GM18873 (cell line): ENCODE data around the gene ERVFRD-1.

Experiments used
- ATAC-seq: cut with Tn5 transposase; IDR thresholded peaks from one replicate; pipeline ENCODE4 v1.9.1; 2021; ENCODE audit warnings: mild to moderate bottlenecking, moderate library complexity, moderate number of reproducible peaks; ENCODE audit not compliant: unreplicated experiment, low FRiP score

The ERVFRD-1 gene, protein sequence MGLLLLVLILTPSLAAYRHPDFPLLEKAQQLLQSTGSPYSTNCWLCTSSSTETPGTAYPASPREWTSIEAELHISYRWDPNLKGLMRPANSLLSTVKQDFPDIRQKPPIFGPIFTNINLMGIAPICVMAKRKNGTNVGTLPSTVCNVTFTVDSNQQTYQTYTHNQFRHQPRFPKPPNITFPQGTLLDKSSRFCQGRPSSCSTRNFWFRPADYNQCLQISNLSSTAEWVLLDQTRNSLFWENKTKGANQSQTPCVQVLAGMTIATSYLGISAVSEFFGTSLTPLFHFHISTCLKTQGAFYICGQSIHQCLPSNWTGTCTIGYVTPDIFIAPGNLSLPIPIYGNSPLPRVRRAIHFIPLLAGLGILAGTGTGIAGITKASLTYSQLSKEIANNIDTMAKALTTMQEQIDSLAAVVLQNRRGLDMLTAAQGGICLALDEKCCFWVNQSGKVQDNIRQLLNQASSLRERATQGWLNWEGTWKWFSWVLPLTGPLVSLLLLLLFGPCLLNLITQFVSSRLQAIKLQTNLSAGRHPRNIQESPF

DNA sequence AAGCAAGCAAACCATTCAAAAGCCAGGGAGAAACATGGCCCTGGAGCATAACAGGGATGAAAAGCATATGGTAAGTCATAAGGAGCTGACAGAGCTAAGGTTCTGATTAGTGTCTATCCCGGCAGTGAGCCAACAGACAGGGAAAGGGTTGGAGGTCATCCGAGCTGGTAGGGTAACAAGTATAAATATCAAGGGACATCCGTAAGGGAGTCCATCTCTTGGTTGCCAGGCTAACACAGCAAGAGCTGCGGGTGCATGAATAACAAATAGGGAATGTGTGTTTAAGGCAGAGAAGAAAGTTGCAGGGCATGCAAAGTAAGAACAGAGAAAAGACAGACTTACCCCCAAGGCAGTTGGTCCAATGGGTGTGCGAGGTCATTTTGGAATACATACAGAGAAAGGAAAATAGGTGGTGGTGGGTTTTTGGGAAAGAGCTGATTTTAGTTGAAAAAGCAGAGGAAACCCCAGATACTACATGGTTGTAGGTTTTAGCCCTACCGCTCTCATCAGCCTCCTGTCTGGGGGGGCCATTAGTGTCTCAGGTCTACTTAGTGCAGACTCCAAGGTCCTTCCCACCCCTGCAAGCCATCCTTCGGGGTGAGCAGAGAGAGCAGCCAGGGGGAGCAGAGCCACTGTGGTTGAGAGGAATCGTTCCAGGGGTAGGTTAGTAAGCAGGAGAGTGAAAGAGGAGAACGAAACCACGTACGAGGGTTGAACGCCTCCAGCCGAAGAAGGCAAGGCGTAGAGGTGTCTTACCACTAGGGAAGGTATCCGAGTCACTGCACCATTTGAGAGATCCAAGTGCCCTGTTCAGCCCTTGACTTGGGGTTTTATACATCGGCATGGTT is at the start of gene ERVFRD-1:
ERVFRD-1 (minus strand) TSS at position 805 of the 848 bp plus-strand sequence. CDS start 6,415 bp downstream, outside the sequence.
- ATAC-seq = no peak

DNA sequence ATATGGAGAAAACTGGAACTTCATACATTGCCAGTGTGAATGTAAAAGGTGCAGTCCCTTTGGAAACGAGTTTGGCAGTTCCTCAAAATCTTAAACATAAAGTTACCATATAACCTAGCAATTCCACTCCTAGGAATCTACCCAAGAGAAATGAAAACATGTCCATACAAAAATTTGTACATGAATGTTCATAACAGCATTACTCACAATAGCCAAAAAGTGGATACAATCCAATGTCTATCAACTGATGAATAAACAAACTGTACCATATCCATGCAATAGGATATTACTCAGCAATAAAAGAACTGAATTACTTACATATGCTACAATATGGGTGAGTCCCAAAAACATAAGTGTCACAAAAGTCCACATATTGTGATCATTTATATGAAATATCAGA is 48.7 kb upstream of the ERVFRD-1 start:
- no peak for ATAC-seq

DNA sequence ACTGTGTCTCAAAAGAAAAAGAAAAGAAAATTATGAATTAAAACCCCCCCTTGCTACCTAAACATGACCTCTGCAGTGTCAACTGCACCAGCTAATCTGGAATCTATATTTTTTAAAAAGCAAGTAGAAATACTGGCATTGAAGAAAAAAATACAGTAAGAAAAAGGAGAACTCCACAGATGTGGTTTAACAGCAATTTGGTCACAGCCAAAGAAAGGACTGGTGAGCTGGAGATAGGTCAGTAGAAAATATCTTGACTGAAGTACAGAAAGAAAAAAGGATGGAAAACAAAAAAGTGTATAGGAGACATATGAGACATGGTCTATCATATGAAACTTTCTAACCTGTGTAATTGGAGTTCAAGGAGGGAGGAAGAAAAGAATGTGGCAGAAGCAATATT is 44.1 kb upstream of the ERVFRD-1 start:
- ATAC-seq = no peak

DNA sequence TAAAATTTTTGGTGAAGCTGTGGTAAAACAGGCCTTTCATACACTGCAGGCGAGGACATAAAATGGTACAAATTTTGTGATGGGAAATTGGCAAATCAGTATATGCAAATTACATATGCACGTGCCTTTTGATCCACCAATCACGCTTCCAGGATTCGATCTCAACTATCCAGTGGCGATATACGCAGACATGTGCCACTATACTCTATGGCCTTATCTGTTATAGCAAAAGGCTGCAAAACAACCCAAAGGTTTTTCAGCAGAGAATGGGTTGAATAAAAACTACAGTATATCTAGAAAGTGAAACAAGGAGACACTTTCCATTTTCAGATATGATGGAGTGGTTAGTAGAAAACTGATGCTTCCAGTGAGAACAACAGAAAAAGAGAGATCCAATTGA is 41.9 kb upstream of the ERVFRD-1 start:
- no peak for ATAC-seq

DNA sequence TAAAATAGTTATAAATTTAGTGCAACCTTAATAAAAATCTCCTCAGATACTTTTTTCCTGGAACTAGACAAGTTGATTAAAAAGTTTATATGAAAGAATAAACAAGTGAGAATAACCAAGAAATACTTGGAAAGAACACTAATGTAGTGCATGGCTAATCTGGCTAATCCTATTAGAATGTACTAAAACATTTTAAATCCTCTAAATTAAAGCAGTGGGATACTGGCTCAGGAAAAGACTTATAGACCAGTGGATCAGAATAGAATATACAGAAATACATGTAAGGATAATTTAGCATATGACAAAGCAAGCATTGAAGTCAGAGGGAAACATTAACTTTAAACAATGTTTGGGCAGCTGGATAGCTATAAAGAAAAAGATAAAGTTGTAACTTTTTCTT is 41.1 kb upstream of the ERVFRD-1 start:
- ATAC-seq = no peak

DNA sequence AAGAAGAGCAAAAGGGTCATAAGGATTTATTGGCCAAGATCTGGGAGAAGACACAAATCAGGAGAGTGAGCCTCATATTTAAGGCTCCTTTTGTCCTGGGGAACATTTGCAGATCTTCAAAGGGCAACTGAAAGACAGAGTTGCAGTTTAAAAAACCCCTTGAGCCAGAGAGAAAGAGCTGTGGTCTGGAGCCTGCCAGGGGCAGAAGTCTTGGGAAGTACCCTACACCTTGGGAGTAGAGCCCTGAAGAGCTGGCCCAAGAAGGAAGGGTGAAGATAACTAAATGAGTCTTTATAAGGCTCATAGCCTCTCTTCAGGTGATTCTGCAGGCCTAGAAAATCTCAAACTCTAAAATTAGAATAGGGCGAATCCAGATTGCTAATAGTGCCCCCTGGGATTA is 40.0 kb upstream of the ERVFRD-1 start:
- no peak for ATAC-seq

DNA sequence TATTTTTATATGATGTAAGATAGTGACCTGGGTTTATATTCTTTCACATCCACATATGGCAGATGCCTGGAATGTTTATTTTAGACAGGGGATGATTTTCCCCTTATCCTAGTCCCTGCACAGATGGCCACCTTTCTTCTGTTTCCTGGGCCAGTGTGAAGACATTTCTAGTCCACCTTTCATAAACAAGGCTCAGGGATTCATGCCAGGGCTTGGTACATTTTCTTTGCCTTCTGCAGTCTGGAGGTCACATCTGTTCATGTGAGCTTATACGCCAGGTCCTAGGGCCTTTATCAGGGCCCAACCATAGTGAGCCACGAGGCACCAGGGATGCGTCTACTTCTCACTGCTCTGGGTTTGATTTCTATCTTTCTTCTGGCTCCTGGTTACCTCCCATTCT is 38.0 kb upstream of the ERVFRD-1 start:
- no peak for ATAC-seq

DNA sequence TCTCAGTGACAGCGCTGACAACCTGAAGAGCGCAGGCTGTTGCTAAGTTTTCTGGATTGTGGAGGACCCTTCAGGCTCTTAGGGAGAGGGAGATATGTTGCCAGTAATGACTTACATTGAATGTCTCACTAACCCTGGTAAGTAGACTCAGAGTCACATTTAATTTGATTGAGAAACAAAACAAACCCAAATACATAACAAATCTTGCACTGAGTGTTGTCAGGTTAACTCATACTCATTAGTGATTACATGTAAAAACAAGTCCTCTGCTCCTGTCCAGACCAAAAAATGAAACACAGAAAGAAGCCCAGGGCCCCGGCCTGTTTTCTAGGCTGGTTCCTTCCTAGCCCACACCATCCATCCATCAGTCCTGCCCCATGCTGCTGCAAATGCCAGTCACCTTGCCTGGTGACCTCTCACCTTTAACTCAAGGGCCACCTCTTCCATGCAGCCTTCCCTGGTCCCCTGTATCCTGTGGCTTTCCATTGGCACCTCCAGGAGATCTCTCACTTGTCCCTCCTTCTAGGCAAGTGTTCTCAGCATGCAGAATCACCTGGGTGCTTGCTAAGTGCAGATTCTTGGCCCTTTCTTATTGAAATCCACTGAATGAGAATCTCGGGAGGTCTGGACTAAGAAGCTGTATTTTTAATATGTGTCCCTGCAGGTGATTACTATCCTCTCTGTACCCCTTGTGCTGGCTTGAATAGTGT is 34.7 kb upstream of the ERVFRD-1 start:
- ATAC-seq = no peak

DNA sequence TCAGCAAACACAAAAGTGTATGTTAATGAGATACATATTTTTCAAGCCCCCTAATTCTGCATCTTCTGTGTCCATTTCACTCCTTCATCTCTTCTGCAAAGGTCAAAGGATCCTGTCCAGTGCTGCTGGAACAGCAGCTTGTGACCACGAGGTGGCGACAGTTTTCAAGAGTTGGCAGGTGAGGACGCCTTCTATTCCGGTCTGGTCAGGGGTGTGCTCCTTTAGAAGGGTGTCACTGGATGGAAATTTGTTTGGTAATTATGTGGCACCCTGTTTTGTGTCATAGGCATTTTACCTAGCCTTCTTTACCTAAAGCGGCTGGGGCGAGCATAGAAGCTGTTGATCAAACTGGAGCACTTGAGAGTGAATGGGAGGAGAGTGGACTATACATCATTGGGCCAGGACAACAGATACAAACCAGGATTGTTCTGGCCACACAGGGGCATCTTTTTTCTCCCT is 32.9 kb upstream of the ERVFRD-1 start:
- no peak for ATAC-seq

DNA sequence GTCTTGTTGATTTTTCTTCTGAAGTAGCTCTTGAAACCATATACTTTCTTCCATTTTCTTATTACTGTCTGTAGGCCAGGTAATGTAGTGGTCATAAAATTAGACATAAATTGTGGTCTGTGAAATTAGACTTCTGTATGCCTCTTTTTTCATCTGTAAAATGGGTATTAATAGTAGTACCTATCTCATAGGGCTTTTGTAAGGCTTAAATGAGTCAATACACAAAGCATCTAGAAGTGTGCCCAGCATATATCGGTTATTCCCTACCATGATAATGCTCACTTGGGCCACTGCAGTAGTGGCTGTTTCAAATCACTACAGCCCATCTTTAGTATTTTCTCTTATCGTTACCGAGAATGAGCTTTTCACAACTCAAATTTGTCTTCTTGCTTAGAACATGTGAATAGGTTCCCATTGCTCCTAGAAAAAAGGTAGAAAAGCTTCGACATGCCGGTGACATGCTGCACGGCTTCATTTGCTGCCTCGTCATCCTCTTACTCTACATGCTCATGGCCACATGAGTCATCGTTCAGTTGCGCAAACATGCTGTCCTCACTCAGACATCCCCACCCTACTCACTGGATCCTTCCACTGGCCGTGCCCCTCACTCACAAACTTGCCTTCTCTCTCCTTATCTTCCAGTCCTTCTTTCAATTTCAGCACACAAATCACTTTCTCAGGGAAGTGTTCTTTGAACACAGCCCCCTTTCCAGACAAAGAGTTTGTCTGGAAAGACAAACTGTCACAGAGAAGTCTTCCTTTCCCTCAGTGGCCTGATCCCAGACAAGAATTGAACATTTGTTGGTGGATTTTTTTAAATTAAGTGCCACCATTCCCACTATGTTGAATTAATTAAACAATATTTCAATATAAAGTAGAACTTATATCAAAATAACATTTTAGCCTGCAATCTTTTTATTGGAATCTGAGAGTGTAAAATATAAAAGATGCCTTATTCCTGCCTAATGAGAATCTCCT is 32.2 kb upstream of the ERVFRD-1 start:
- no peak for ATAC-seq

DNA sequence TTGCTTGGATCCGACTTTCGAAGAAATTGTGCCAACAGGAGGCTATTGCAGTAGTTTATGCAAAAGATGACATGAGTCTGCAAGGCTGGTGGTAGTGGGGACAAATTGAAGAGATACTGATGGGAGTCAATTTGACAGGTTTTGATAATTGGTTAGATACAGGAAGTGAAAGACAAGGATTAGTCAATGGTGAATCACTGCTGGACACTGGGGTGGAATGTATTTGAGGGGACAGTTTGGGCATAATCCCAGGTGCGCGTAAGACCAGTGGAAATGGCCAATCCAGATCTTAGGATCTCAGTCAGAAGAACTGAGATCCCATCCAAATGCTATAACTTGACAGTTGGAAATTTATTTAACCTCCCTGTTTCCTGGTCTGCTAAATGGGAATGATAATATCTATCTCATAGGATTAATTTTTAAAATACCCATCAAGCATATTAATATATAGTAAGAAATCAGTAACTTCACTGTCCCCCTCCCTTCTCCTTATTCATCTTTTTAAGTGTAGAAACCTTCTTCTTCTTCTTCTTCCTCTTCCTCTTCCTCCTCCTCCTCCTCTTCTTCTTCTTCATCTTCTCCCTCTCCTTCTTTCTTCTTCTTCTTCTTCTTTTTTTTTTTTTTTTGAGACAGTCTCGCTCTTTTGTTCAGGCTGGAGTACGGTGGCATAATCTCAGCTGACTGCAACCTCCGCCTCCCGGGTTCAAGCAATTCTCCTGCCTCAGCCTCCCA is 30.9 kb upstream of the ERVFRD-1 start:
- no peak for ATAC-seq

DNA sequence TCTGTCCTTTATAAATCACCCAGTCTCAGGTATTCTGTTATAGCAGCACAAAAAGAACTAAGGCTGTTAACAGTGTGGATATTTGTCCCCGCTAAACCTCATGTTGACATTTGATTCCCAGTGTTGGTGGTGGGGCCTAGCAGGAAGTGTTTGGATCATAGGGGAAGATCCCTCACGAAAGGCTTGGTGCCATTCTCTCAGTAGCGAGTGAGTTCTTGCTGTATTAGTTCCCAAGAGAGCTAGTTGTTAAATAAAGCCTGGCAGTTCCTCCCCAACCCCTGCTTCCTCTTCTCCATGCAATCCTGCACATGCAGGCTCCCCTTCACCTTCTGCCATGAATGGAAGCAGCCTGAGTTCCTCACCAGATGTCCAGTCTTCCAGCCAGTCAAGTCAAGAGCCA is 29.8 kb upstream of the ERVFRD-1 start:
- ATAC-seq = no peak

DNA sequence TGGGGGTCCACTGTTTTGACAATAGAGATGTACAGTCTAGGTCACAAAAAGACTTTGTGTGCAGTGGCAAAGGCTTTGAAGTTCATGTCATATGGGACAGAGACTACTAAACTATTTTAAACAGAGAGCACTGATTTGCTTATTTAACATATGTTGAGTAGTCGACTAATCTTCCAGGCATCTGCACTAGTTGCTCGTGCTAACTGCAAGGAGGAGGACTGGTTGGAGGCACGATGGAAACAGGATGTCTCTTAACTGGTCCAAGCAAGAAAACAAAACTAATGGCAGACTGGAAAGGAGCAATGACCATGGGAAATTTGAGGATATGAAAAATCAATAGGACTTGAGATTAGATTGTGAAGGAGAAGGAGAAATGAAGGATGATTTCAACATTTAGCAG is 28.5 kb upstream of the ERVFRD-1 start:
- ATAC-seq = no peak

DNA sequence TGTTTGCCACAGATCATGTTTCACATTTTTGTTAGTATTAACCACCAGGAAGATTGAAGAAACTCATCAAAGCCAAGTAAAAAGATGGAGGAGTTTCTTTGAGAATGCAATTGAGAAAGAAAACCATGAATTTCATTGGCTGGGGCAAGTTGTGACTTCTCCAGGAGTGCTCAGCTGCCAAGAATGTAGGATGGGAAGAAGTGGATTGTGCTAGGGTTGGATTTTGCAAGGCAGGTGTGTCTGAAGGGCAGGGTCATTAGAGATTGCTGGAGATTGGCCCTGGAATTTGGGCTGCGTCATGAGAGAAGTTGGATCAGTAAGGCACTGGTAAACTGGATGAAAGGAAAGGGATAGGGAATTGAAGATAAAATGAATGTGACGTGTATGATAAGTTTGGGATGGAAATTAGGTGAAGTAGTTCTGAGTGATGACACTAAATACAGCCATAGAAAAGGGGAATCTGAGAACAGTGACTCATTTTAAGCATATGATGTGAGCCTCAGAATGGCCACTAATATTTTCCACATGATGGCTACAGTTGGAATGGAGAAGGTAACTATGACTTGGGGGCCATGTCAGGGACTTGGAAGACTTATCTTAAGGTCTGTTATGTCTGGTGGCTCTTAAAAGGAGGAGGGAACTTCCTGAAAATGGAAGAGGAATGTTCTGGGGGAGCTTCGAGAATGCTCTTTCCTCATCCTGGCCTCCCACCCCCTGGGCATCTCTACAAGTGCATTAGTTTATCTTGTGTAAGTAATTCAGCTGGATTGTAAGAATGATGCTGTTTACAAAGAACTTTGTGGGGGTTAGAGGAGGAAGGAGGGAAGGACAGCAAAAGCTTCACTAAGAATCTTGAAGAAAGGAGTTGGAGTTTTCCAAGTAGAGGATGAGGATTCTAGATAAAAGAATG is 27.8 kb upstream of the ERVFRD-1 start:
- no peak for ATAC-seq

DNA sequence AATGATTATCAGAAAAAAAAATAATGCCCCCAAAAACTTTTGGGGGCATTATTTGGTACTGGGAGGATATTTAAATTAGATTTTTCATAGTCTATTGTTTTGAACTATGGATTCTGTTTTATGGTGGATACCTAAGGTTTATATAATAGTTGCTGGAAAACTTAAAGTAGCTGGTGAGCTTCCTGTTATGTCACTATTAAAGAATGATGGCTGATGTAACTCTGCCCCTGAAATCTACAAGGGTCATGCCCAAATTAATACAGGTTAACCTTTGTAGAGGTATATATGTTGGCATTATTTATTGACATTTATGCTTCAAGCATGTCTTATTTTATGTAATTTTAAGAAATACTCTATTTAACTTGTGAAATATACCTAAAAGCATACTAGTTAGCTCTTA is 25.3 kb upstream of the ERVFRD-1 start:
- no peak for ATAC-seq

DNA sequence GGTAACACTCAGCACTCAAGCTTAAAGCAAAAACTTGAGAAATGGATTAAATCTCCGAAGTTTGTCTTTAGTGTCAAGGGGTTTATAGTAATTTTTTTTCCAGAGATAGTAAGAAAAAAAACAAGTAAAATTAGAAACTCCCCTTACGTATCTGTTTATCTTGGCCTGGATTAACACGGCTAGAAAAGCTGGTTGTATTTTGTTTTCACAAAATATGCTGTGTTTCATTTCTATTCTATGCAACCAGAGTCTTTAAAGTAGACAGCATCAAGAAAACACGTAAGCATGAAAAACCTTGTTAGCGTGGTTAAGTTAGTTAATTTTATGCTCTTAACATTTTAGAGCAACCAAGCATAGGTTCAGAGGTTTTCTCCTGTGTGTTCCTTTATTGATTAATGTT is 21.8 kb upstream of the ERVFRD-1 start:
- ATAC-seq = no peak

DNA sequence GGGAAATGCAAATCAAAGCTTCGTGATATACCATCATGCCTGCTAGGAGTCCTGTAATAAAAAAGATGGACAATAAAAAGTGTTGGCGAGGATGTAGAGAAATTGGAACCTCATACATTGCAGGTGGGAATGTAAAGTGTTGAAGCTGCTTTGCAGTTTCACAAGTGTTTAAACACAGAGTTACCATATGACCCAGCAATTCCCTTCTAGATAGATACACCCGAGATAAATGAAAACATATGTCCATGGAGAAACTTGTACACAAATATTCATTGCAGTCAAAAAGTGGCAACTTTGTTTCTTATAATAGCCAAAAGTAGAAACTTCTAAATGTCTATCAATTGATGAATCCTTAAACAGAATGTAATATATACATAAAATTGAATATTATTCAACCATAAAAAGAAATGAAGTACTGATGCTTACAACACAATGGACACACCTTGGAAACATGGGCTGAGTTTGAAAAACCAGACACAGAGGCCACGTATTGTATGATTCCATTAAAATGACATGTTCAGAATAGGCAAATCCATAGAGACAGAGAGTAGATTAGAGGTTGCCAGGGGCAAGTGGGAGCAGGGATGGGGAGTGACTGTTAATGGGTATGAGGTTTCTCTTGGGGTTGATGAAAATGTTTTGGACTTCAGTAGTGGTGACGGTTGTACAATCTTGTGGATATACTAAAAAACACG is 20.8 kb upstream of the ERVFRD-1 start:
- ATAC-seq = no peak
